Panc1 (cell line): ENCODE data around the gene PCDHB3.
"Not testable (repeated sequence)": the region's sequence is repeated elsewhere in the genome, so short reads cannot be mapped to it uniquely, and the experiment has no call there.

Source experiments
- CTCF ChIP-seq: fragments of 450-650 bp; IDR thresholded peaks from 2 replicates; pipeline ENCODE4 v1.5.1; 2017; ENCODE audit warnings: mild to moderate bottlenecking
- POLR2AphosphoS5 ChIP-seq: IDR thresholded peaks from 2 replicates; pipeline ENCODE4 v1.6.1; 2012; ENCODE audit warnings: mild to moderate bottlenecking, low read depth, low read length, moderate library complexity

GRCh38 chr5:141152096-141152495 lies 51.8 kb downstream of the PCDHB3 start:
- not testable (repeated sequence) for TF ChIP-seq CTCF, POLR2AphosphoS5
